NCI-H526 treated with DMSO at 0.1 percent for 48 hours (cell line): Measurements from ENCODE around the gene ELFN1.
A peak's percentile ranks its signal among the peaks of the same experiment; 100 is the strongest.
"Not testable (repeated sequence)": the region's sequence is repeated elsewhere in the genome, so short reads cannot be mapped to it uniquely, and the experiment has no call there.

Source experiments
- DNase-seq: peaks from one replicate; lab custom pipeline; 2025; lab: John Stamatoyannopoulos, UW

ELFN1 gene

GRCh38 chr7:1709281-1709680 is 39.2 kb downstream of the ELFN1 start:
- DNase-seq, result no peak

- no peak for DNase-seq
Measured at GRCh38 chr7:1709900-1710299, 39.8 kb downstream of the ELFN1 start.

- DNase-seq, result no peak
Measured at GRCh38 chr7:1710936-1711335, 40.9 kb downstream of the ELFN1 start.

- no peak for DNase-seq
Measured at GRCh38 chr7:1712907-1713501, 42.9 kb downstream of the ELFN1 start.

- peak; percentile 23 for DNase-seq
Measured at GRCh38 chr7:1713502-1714484, 43.7 kb downstream of the ELFN1 start.

- no peak for DNase-seq
Measured at GRCh38 chr7:1714583-1715330, 44.7 kb downstream of the ELFN1 start.

- DNase-seq, result no peak
Measured at GRCh38 chr7:1715331-1715625, 45.2 kb downstream of the ELFN1 start.

- DNase-seq, result no peak
Measured at GRCh38 chr7:1715671-1716074, 45.6 kb downstream of the ELFN1 start.

- DNase-seq, result no peak
Measured at GRCh38 chr7:1716263-1717094, 46.4 kb downstream of the ELFN1 start.

- no peak for DNase-seq
Measured at GRCh38 chr7:1717095-1717483, 47.0 kb downstream of the ELFN1 start.

- DNase-seq, result no peak
Measured at GRCh38 chr7:1717903-1718676, 48.0 kb downstream of the ELFN1 start.

- DNase-seq, result not testable (repeated sequence)
Measured at GRCh38 chr7:1718850-1719249, 48.8 kb downstream of the ELFN1 start.

GRCh38 chr7:1719256-1719655 is 49.2 kb downstream of the ELFN1 start:
- not testable (repeated sequence) for DNase-seq

- no peak for DNase-seq
Measured at GRCh38 chr7:1719913-1720312, 49.8 kb downstream of the ELFN1 start.

- no peak for DNase-seq
Measured at GRCh38 chr7:1720326-1720725, 50.2 kb downstream of the ELFN1 start.

GRCh38 chr7:1721047-1721690 is 51.1 kb downstream of the ELFN1 start:
- DNase-seq, result no peak

- no peak for DNase-seq
Measured at GRCh38 chr7:1723254-1723653, 53.2 kb downstream of the ELFN1 start.

- DNase-seq, result no peak
Measured at GRCh38 chr7:1724118-1724910, 54.2 kb downstream of the ELFN1 start.

- DNase-seq, result peak; percentile 33
Measured at GRCh38 chr7:1725199-1725690, 55.2 kb downstream of the ELFN1 start.
